ENCODE results near the gene CDKN2D.

- peak; percentile 93; the same call in 1 of the 2 replicates for TF ChIP-seq FOXM1 (IDR thresholded peaks at IDR 0.05; ENCODE audit: borderline replicate concordance)
- TF ChIP-seq SP1 (IDR thresholded peaks at IDR 0.05) = no peak
- TF ChIP-seq CTBP1 (IDR thresholded peaks at IDR 0.05; ENCODE audit: borderline replicate concordance) = no peak
Measured at GRCh38 chr19:10568826-10569651, at the start of gene CDKN2D.

All from HEK293T (cell line).